ENCODE measurements around the gene DYDC2.

The DYDC2 gene

DNA sequence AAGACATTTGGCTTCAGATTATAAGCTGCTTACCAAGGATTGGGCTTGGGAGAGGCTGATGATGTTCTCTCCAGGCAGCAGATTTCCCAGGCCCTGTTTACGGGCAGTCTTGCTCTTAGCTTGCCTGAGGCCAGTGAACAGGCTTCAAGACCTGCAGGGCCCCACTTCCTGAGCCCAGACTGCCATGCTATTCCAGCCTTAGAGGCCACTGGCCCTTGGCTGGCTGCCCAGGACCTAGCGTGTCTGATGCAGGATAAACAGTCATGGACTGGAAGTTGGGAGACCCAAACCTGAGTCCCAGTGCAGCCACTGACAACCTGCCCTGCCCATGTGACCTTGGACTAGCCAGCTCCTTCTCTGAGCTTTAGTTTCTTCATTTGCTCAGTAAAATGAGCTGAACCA is 54.7 kb downstream of the DYDC2 start:
- H3K4me3 ChIP-seq (ENCODE audit: low read length), result no peak overlapping the region
- TF ChIP-seq, protein P1, sequence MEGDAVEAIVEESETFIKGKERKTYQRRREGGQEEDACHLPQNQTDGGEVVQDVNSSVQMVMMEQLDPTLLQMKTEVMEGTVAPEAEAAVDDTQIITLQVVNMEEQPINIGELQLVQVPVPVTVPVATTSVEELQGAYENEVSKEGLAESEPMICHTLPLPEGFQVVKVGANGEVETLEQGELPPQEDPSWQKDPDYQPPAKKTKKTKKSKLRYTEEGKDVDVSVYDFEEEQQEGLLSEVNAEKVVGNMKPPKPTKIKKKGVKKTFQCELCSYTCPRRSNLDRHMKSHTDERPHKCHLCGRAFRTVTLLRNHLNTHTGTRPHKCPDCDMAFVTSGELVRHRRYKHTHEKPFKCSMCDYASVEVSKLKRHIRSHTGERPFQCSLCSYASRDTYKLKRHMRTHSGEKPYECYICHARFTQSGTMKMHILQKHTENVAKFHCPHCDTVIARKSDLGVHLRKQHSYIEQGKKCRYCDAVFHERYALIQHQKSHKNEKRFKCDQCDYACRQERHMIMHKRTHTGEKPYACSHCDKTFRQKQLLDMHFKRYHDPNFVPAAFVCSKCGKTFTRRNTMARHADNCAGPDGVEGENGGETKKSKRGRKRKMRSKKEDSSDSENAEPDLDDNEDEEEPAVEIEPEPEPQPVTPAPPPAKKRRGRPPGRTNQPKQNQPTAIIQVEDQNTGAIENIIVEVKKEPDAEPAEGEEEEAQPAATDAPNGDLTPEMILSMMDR (conservative IDR thresholded peaks at IDR 0.05; ENCODE audit: low read length), result no peak
- no peak for DNase-seq (ENCODE audit: low read depth)

DNA sequence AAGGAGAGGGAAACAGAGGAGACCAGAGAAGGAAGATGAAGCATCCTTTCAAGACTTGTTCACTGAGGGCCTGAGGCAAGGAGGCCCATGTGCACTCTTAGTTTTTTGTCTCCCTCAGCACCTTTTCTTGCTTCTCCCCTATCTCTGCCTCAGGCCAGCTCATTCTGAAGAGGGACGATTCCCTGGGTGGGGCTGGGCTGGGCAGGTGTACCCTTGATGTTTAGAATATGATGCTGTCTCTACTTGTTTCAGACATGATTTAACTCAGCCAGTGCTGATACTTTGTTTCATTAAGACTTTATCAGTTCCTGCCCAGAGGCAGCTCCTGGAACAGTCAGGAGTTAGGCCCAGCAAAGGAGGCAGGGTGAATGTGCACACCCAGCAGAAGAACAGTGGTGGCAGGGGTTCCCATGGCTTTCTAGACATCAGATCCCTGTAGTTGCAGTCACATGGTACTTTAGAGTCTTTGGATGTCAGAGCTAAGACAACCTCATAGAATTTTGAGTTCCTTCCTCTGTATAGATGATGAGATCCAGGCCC is 55.2 kb downstream of the DYDC2 start:
- no peak for DNase-seq (ENCODE audit: low read depth)
- H3K4me3 ChIP-seq (ENCODE audit: low read length), result no peak overlapping the region
- TF ChIP-seq, protein P1 (conservative IDR thresholded peaks at IDR 0.05; ENCODE audit: low read length), result no peak

DNA sequence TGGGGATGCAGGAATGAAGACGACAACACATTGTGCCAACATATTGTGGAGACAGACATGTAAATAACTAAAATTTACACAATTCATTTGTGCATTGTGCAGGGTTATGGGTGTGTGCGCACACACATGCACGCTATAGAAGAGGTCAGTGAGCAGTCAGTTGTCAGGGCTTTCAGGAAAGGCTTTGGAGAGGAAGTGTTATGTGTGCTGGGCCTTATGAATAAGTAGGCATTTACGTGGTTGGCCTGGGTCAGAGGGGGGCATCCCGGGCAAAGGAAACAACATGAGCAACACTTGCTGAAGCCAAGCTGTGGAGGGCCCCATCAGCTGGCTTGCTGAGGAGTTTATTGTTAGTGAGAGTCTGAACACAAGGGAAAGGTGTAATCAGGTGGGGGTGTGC is 55.9 kb downstream of the DYDC2 start:
- H3K4me3 ChIP-seq (ENCODE audit: low read length), result no peak overlapping the region
- TF ChIP-seq, protein P1 (conservative IDR thresholded peaks at IDR 0.05; ENCODE audit: low read length), result no peak
- no peak for DNase-seq (ENCODE audit: low read depth)

DNA sequence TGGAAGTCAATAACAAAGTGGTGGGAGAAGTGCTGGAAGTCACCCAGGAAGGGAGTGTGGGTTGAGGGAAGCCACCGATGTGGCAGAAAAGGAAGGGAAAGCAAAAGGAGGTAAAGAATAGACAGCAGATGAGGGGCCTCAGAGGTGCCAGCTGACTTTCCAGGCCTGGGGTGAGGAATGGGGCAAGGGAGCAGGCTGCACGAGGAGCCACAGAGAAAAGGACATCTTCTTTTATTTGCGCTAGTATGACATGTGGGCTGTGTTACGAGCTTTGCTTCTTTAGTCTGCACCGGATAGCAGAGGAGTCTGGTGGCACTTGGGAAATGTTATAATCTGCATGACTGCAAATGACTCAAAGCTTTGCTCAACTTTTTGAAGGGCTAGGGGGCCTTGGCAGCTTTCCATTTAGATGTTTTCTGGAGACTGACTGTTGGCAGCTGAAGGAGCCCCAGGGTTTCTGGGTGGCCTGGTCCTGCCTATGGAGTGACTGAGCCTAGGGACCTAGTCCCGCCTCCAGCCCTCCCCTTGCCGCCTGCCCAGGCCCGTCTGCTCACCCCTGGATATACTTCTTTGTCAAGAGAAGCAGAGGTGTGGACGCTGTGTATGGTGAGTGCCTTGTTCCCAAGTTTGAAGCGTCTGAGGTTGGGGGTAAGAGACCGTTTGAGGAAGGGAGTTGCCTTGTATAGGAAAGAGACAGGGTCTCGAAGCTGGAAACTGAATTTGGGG is 56.9 kb downstream of the DYDC2 start:
- no peak for DNase-seq (ENCODE audit: low read depth)
- TF ChIP-seq, protein P1 (conservative IDR thresholded peaks at IDR 0.05; ENCODE audit: low read length), result no peak

DNA sequence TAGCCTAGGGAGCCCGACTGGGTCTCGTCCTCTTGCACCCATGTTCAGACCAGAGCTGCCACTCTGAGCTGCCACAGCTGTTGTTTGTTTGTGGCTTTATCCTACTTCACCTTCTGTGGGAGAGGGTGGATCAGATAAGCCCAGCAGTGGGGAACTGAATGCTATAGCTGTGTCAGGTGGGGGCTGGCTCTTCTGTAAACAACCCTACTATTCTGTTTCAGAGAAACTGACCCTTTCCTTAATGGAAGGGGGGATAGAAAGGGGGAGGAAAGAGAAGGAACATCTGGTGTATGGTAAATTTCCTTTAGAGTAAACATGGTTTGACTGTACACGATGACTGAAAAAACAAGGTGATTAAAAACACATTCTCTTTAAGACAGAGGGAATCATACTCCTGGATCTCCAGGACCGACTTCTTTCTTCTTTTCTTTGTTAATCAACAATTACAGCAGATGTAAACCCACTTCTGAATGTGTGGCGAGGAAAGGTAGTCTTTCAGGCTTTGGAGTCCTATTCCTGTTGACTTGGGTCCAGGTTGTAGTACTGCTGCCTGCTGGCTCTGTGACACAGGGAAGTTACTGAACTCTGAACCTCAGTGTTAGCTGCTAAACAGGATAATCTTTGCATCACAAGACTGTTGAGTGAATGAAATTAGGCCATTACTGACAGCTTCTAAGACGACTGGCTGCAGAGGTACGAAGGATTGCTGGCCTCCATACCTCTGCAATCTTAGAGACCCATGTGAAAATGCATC is 57.7 kb downstream of the DYDC2 start:
- TF ChIP-seq, protein P1 (conservative IDR thresholded peaks at IDR 0.05; ENCODE audit: low read length), result no peak
- DNase-seq (ENCODE audit: low read depth), result no peak
- H3K4me3 ChIP-seq (ENCODE audit: low read length), result no peak overlapping the region

More for the DNA sequence above, 56.9 kb downstream of the DYDC2 start:
- no peak overlapping the region for H3K4me3 ChIP-seq (ENCODE audit: low read length)

DNA sequence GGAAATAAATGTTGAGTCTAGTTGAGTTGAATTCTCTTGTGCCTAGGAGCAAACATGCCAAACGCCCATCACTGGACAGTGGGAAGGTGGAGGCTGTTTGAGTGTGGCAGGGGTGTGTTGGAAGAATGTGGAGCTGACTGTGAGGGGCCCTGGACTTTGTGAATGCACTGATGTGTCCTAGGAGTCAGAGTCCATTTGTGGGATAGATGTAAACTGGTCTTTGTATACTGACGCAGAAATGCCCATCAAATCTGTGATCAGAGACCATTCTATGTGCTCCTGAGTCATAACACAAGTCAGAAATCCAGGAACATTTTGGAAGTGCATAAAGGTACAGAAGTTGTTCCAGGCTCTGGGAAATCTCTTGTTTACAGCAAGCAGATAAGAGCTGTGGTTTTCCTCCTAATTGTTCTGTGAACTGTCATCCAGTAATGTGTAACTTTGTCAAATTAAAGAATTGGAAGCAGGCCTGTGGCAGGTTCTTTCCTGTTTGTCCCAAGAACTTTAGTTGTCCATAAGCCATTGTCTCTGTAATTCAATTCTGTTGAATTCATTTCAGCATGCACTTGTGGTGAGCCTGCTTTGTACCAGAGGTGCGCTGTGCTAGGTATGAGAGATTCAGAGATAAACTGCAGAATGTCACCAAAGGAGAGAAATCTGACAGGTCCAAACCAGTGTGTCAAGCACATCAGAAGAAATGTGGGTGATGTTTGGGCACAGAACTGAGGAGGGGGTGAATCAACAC is 59.3 kb downstream of the DYDC2 start:
- TF ChIP-seq, protein P1 (conservative IDR thresholded peaks at IDR 0.05; ENCODE audit: low read length), result no peak
- DNase-seq (ENCODE audit: low read depth), result no peak
- H3K4me3 ChIP-seq (ENCODE audit: low read length), result no peak overlapping the region
